ENCODE data around the gene NUAK1. TPM values are rescaled to one million over a fixed set of nuclear protein-coding genes. Genes with fewer than 3 reads are reported as not detected.

The NUAK1 gene
- total RNA-seq, 1 donor from 2014 or later = not detected

GRCh38 chr12:106149096-106149784 lies 10.5 kb upstream of the NUAK1 start:
- no peak overlapping the region for H3K4me3 Mint-ChIP-seq
- H3K4me1 Mint-ChIP-seq = no peaks in the 10 kb centered on the region
- H3K9me3 Mint-ChIP-seq = no peaks in the 10 kb centered on the region
- H3K27ac Mint-ChIP-seq = no peak overlapping the region
- ChIA-PET CTCF (interaction anchor here (0.8 to 2.5 kb wide), 3 partner anchors 10 to 728 kb away, joined by 3 to 15 read pairs (median 3); partner anchors contain the start of gene NUAK1), POLR2A (no interaction called here)
- no peaks in the 10 kb centered on the region for H3K36me3 Mint-ChIP-seq (ENCODE audit: low read depth)
- no peak for TF ChIP-seq CTCF (IDR thresholded peaks at IDR 0.05)
- ATAC-seq (ENCODE audit: low read depth) (no peak), DNase-seq (no peak)
- H3K27me3 Mint-ChIP-seq = peaks cover 31% of the 10 kb centered on the region
- intact Hi-C loops (cut with micrococcal nuclease) = no loop called here

- Mint-ChIP-seq H3K27ac (no peak overlapping the region), H3K27me3 (peaks cover 26% of the 10 kb centered on the region), H3K4me1 (no peaks in the 10 kb centered on the region), H3K4me3 (no peak overlapping the region), H3K36me3 (ENCODE audit: low read depth) (no peaks in the 10 kb centered on the region), H3K9me3 (no peaks in the 10 kb centered on the region)
- POLR2A ChIA-PET = no interaction called here
- no peak for TF ChIP-seq CTCF (IDR thresholded peaks at IDR 0.05)
- intact Hi-C loops (cut with micrococcal nuclease) = no loop called here
- DNase-seq = no peak
- CTCF ChIA-PET = interaction anchor here (2.5 kb wide), 1 partner anchor 11 kb away, joined by 15 read pairs; no protein-coding TSS in a partner anchor
- ATAC-seq (ENCODE audit: low read depth) = no peak
Observed at GRCh38 chr12:106147956-106148355, 9.2 kb upstream of the NUAK1 start.

GRCh38 chr12:106146987-106147386 lies 8.2 kb upstream of the NUAK1 start:
- peaks cover 30% of the 10 kb centered on the region for H3K27me3 Mint-ChIP-seq
- intact Hi-C loops (cut with micrococcal nuclease) = no loop called here
- ATAC-seq (ENCODE audit: low read depth) = no peak
- no peak for DNase-seq
- ChIA-PET CTCF (no interaction called here), POLR2A (no interaction called here)
- no peaks in the 10 kb centered on the region for H3K4me1 Mint-ChIP-seq
- no peak for TF ChIP-seq CTCF (IDR thresholded peaks at IDR 0.05)
- H3K4me3 Mint-ChIP-seq = no peak overlapping the region
- H3K27ac Mint-ChIP-seq = no peak overlapping the region
- no peaks in the 10 kb centered on the region for H3K36me3 Mint-ChIP-seq (ENCODE audit: low read depth)
- H3K9me3 Mint-ChIP-seq = no peaks in the 10 kb centered on the region

- DNase-seq (no peak), ATAC-seq (ENCODE audit: low read depth) (no peak)
- TF ChIP-seq CTCF (IDR thresholded peaks at IDR 0.05) = no peak
- intact Hi-C loops (cut with micrococcal nuclease) = no loop called here
- ChIA-PET POLR2A (no interaction called here), CTCF (no interaction called here)
- Mint-ChIP-seq H3K27me3 (peaks cover 38% of the 10 kb centered on the region), H3K27ac (no peak overlapping the region), H3K36me3 (ENCODE audit: low read depth) (no peaks in the 10 kb centered on the region), H3K4me3 (no peak overlapping the region), H3K9me3 (no peaks in the 10 kb centered on the region), H3K4me1 (no peaks in the 10 kb centered on the region)
Observed at GRCh38 chr12:106145539-106146447, 7.0 kb upstream of the NUAK1 start.

GRCh38 chr12:106144847-106145246 lies 6.1 kb upstream of the NUAK1 start:
- DNase-seq (no peak), ATAC-seq (ENCODE audit: low read depth) (no peak)
- H3K4me1 Mint-ChIP-seq = no peaks in the 10 kb centered on the region
- no peaks in the 10 kb centered on the region for H3K9me3 Mint-ChIP-seq
- POLR2A ChIA-PET = no interaction called here
- H3K4me3 Mint-ChIP-seq = no peak overlapping the region
- H3K36me3 Mint-ChIP-seq (ENCODE audit: low read depth) = no peaks in the 10 kb centered on the region
- CTCF ChIA-PET = interaction anchor here (1.0 to 1.4 kb wide), 2 partner anchors 9 to 724 kb away, joined by 4 read pairs; no protein-coding TSS in a partner anchor
- H3K27me3 Mint-ChIP-seq = peaks cover 48% of the 10 kb centered on the region
- H3K27ac Mint-ChIP-seq = no peak overlapping the region
- TF ChIP-seq CTCF (IDR thresholded peaks at IDR 0.05) = no peak
- intact Hi-C loops (cut with micrococcal nuclease) = no loop called here
